ENCODE results near the gene CHIC2.
"Not testable (repeated sequence)": the region's sequence is repeated elsewhere in the genome, so short reads cannot be mapped to it uniquely, and the experiment has no call there.

CHIC2 gene

DNA sequence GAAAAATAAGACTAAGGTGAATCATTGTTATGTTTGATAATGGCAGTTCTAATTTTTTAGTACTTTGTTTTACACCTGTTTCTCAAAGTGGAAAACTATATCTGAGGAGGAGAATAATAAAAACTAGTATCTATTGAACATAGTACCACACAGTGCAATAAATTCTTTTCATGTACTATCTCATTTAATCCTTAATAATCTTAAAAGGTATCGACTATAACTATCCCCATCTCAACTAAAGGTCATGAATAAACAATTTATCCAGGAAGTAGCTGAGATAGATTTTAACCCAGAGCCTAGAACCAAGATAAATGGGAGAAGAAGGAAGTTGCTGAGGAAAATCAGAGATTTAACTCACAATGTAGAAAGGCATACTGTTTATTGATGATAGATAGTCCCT, 2.5 kb downstream of the CHIC2 start:
- no peak for DNase-seq (ENCODE audit: low read depth in 2 of 2, low spot score in 1 of 2)

DNA sequence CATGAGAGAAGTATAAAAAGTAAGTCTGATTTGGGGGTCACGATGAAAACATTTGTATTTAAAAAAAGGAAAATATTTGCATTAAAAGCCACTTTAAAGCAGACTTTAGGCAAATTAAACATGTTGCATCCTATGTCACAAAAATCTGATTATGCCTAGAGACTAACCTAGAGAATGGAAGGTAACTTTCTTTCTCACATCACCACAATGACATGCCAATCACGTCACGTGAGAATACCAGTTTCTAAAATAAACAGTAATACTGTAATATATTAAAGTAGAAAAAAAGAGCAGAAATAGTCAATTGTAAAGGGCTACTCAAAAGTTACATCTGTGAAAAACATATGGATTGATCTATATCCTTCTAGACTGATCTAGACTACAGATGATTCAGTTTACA, 3.3 kb downstream of the CHIC2 start:
- DNase-seq (ENCODE audit: low read depth in 2 of 2, low spot score in 1 of 2): no peak

GRCh38 chr4:54060116-54060515, 4.3 kb downstream of the CHIC2 start:
- DNase-seq (ENCODE audit: low read depth in 2 of 2, low spot score in 1 of 2): no peak

- DNase-seq (ENCODE audit: low read depth in 2 of 2, low spot score in 1 of 2): no peak
Observed at GRCh38 chr4:54058171-54058570, 6.2 kb downstream of the CHIC2 start.

- DNase-seq (ENCODE audit: low read depth in 2 of 2, low spot score in 1 of 2): no peak
Observed at GRCh38 chr4:54056360-54056759, 8.0 kb downstream of the CHIC2 start.

DNA sequence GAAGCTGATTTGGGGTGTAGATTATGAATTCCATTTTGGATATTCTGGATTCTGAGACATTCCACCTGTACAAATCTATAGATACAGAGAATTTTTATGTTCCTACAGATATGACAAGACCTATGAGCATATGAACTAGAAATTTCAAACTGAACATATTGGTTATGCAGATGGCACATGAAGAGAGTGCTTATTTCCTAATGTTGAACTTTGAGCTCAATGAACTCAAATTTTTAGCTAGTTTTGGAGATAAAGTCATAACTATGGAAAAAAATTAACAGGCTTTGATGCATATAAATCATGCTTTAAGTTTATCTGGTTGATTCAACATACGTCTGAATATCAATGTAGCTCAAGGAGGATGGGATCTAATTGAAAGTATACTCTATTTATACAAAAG, 8.9 kb downstream of the CHIC2 start:
- DNase-seq (ENCODE audit: low read depth in 2 of 2, low spot score in 1 of 2): no peak

DNA sequence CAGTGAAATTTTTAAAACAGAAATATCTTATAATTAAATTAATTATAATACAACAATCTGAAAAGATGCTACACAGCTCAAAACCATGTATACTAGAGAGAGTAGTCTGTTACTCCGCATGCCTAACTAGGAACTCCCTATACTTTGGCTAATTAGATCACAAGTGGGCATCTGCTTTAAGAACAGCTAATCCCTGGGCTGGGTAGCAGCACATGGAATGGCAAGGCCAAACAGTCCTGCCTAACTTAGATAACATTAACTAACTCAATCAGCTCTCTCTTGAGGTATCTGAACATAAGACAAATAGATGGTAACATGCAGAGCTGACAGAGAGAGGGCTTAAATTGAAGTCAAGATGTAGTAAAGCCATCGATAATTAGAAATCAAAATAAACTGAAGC, 9.9 kb downstream of the CHIC2 start:
- no peak for DNase-seq (ENCODE audit: low read depth in 2 of 2, low spot score in 1 of 2)

- not testable (repeated sequence) for DNase-seq (ENCODE audit: low read depth in 2 of 2, low spot score in 1 of 2)
Observed at GRCh38 chr4:54053322-54053721, 11.1 kb downstream of the CHIC2 start.

DNA sequence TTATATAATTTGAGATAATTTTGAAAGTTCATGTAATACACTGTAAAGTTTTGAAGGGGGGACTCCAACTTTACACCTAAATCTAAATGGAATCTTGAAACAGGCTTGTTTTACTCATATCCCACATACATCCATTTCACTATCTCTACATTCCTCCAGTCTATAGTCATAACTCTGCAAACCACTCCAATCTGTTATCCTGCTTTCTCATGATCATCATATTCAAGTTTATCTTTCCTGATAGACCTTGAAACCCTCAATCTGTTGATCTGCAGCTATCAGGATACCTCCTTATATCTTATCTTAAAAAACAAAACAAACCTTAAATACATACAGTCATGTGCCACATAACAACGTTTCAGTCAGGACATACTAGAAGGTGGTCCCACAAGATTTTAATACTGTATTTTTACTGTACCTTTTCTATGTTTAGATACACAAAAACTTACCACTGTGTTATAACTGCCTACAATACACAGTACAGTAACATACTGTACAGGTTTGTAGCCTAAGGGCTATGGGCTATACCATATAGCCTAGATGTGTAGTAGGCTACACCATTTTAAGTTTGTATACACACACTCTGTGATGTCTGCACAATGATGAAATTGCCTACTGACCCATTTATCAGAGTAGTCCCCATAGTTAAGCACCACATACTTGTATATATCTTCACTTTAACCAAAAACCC, 14.0 kb downstream of the CHIC2 start:
- no peak for DNase-seq (ENCODE audit: low read depth in 2 of 2, low spot score in 1 of 2)

- DNase-seq (ENCODE audit: low read depth in 2 of 2, low spot score in 1 of 2): not testable (repeated sequence)
Observed at GRCh38 chr4:54043630-54044029, 20.8 kb downstream of the CHIC2 start.

DNA sequence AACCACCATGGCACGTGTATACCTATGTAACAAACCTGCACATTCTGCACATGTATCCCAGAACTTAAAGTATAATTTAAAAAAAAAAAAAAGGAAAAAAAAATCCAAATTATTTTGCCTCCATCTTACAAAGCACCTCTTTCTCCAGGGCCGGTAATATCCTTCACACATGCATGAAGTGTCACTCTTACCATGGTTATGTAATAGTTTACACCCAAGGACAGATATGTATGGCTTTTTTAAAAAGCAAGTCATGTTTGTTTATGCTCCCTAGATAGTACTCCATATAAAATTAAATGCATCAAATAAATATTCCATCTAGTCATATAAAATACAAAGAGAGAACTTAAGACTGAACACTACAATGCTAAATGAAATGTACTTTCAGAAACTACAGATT, 22.5 kb downstream of the CHIC2 start:
- no peak for DNase-seq (ENCODE audit: low read depth in 2 of 2, low spot score in 1 of 2)

- no peak for DNase-seq (ENCODE audit: low read depth in 2 of 2, low spot score in 1 of 2)
Observed at GRCh38 chr4:54041100-54041499, 23.3 kb downstream of the CHIC2 start.

- no peak for DNase-seq (ENCODE audit: low read depth in 2 of 2, low spot score in 1 of 2)
Observed at GRCh38 chr4:54038056-54038455, 26.3 kb downstream of the CHIC2 start.

- DNase-seq (ENCODE audit: low read depth in 2 of 2, low spot score in 1 of 2): no peak
Observed at GRCh38 chr4:54036184-54036583, 28.2 kb downstream of the CHIC2 start.

DNA sequence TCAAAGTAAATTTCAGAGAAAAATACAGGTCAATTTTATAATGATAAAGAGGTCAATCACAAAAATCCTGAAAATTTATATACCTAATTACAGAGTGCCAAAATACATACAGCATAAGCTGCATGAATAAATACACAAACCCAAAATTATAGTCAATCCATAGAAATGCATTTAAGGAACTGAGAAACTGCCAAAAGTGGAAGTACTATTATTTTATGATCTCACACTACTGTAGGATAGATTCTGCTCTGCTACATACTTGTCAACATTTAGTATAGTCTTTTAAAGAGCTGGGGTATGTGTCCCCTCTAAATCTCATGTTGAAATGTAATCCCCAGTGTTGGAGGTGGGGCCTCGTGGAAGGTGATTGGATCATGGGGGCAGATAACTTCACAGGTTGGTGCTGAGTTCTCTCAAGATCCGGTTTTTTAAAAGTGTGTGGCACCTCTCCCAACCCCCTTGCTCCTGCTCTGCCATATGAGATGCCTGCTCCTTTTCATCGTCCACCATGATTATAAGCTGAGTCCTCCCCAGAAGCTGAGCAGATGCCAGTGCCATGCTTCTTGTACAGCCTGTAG, 31.8 kb downstream of the CHIC2 start:
- no peak for DNase-seq (ENCODE audit: low read depth in 2 of 2, low spot score in 1 of 2)

DNA sequence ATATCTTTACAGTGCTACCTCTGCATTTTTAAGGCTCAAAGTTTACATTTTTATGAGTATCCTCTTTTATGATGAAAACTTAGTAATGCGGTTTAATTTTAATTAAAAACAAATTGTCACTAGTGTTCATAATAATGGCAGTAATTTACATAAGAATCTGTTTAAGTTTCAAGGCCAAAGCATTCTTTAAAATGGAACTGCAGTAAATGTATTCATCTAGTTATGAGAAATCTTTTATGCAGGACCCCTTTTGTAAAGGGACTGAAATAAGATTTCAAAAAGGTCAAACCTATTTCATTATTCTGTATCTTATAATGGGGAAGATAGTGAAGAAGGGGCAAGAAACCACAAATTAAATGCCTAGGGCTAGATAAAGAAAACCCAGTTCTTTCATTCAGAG, 37.1 kb downstream of the CHIC2 start:
- DNase-seq (ENCODE audit: low read depth in 2 of 2, low spot score in 1 of 2): no peak

DNA sequence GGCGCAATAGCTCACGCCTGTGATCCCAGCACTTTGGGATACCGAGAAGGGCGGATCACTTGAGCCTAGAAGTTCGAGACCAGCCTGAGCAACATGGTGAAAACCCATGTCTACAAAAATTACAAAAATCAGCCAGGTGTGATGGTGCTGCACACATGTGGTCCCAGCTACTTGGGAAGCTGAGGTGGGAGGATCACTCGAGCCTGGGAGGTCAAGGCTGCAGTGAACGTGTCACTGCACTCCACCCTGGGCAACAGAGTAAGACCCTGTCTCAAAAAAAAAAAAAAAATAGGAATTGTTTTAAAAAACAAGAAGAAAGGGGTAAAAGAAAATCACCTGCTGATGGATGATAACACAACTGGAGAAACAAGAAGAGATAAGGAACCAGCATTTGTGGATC, 38.8 kb downstream of the CHIC2 start:
- no peak for DNase-seq (ENCODE audit: low read depth in 2 of 2, low spot score in 1 of 2)

DNA sequence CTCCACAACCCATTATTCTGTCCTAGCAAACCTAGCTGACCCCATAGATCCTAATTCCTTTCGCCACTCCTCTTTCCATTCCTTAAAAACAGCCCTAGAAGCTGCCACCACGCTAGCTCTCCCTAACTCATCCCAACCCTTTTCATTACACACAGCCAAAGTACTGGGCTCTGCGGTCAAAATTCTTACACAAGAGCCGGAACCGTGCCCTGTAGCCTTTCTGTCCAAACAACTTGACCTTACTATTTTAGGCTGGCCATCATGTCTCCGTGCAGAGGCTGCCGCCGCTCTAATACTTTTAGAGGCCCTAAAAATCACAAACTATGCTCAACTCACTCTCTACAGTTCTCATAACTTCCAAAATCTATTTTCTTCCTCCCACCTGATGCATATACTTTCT, 41.4 kb downstream of the CHIC2 start:
- not testable (repeated sequence) for DNase-seq (ENCODE audit: low read depth in 2 of 2, low spot score in 1 of 2)

GRCh38 chr4:54017974-54018373, 46.4 kb downstream of the CHIC2 start:
- DNase-seq (ENCODE audit: low read depth in 2 of 2, low spot score in 1 of 2): no peak

GRCh38 chr4:54017308-54017707, 47.1 kb downstream of the CHIC2 start:
- DNase-seq (ENCODE audit: low read depth in 2 of 2, low spot score in 1 of 2): no peak

GRCh38 chr4:54016504-54016903, 47.9 kb downstream of the CHIC2 start:
- DNase-seq (ENCODE audit: low read depth in 2 of 2, low spot score in 1 of 2): no peak

GRCh38 chr4:54015423-54016030, 48.9 kb downstream of the CHIC2 start:
- DNase-seq (ENCODE audit: low read depth in 2 of 2, low spot score in 1 of 2): no peak

DNA sequence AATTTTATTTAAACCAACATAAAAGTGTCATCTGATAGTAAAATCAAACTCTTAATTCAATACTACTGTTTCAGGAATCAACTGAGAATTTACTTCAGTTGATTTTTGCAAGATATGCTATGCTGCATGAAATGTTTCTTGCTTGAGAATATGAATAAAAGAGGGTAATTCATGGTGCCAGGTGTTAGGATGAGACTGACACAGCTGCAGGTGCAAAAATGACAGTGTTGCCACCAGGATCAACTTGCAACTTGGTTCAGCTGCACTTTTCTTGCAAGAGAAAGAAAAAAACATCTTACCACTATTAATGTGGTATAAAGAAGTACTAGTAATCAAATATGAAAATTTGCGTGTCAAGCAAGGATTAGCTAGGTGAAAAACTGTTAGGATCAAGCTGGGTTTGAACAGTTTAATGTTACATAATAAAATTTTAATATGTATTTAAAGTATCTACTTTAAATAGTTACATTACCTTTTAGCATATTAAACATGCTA, 49.7 kb downstream of the CHIC2 start:
- no peak for DNase-seq (ENCODE audit: low read depth in 2 of 2, low spot score in 1 of 2)

All from stimulated activated CD8-positive, alpha-beta memory T cell treated with anti-CD3 and anti-CD28 coated beads, Interleukin-4, amount 100 ng/mL, for 4 hours (primary cell).